ENCODE measurements around the gene C6orf136.
"Not testable (repeated sequence)": the region's sequence is repeated elsewhere in the genome, so short reads cannot be mapped to it uniquely, and the experiment has no call there.

C6orf136 gene

GRCh38 chr6:30657922-30658321 lies 11.0 kb downstream of the C6orf136 start:
- not testable (repeated sequence) for DNase-seq

GRCh38 chr6:30664994-30665767 lies 18.2 kb downstream of the C6orf136 start:
- no peak for DNase-seq

GRCh38 chr6:30666300-30666699 lies 19.4 kb downstream of the C6orf136 start:
- peak; percentile 44 to 63 for DNase-seq

DNA sequence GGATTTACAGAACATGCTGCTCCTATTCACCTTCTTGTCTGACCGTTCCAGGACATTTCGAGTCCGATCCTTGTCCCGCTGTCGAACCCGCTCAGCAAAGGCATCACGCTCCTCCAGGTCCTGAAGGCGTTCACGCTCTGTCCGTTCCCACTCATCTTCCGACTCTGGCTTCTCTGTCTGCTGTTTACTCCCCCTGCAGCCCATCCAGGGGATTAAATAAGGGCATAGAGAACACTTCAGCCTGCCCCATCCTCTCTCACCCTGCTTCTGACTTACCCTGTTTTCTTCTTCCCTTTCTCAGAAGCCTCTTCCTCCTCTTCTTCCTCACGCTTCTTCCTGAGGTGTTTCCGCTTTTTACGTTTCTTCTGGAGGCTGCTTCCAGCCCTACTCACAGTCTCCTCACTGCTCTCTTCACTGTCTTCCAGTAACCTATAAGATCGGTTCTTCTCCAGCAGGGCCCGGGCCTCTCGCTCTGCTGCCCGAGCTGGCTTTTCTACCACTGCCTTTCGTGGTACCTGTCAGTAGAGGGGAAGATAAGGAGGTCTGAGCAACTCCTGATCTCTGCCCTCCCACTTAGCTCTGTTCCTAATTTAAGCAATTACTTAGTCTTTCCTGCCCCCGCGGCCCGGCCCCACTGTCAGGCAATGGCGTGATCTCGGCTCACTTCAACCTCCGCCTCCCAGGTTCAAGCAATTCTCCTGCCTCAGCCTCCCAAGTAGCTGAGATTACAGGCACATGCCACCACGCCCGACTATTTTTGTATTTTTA lies 24.0 kb downstream of the C6orf136 start:
- no peak for DNase-seq

DNA sequence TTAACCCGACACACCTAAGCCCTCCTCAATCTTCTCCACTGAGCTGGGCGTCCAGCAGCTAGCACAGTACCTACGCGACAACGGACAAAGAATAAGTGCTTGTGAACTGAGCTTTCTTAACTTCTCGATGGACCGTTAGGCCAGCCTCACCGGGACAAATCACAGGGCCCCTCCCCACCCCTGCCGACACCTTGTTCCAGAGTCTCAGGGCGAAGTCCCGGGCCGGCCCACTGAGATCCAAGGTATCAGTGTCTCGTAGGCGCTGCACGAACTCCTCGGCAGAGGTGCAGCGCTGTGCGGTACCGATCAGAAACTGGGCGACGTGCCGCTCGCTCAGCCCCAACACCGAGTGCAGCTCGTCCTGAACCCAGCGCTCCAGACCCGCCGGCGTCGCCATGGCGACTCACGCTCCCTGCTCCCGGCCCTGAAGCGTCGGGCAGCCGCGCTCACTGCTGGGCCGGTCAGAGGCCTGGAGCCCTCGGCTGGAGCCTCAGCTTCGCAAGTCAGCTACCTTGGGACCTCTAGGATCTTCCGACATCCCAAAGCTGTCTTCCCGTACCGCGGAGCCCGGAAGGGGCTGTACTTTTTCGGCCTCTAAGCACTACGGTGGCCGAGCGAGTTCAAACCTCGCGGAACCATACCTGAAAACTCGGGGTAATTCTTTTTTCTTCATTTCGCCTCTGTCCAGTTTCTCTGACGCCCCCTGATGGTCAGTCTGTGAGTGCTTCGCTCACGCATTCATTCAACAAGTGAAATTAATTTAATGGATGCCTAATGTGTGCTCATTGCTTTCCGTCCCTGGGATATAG lies 25.7 kb downstream of the C6orf136 start, which contains the start of gene DHX16:
Gene DHX16, minus strand, starts transcription at position 562 of the 809 bp plus-strand sequence. Its CDS starts 165 bp downstream, at position 397.
- DNase-seq = peak; percentile 97

GRCh38 chr6:30676660-30677285 lies 29.8 kb downstream of the C6orf136 start:
- DNase-seq = no peak

- peak; percentile 83 to 86 for DNase-seq
Observed at GRCh38 chr6:30678964-30679726, 32.2 kb downstream of the C6orf136 start.

DNA sequence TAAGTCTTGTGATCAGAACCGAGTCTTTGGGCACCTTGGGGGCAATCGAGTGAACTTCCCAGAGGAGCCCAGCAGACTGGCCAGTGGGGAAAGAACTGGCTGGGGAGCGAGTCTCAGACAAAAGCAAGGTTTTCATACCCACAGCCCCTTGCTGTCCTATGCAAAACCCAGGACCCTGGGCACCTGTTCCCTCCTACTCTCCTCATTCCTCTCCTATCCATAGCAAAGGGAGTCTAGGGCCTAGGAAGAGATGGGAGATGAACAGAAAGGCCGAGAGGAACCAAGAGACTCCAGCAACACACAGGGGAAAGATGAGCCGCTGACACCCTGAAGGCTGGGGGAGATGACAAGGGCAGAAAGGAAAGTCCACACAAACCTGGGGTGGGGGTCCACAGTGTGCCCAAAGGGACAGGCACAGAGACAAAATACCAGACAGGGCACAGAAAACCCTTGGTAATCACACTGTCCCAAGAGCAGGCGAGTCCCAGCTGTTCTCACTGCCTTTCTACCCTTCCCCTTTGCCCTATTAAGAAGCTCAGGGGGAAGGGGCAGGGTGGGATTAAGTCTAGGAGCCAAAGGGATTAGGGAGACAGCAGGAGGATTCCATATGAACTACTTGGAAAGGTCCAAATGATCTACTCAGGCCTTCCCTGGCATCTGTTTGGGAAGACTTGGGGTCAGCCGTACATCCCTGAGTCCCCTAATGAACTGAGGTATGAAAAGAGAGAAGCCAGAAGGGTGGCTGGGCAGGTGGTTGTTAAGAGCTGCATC lies 33.0 kb downstream of the C6orf136 start:
- no peak for DNase-seq

- DNase-seq = no peak
Observed at GRCh38 chr6:30681766-30682142, 34.8 kb downstream of the C6orf136 start.

- DNase-seq = peak; percentile 80 to 88
Observed at GRCh38 chr6:30682143-30683117, 35.5 kb downstream of the C6orf136 start.

- DNase-seq = peak in 1 of 2 donors; percentile 12
Observed at GRCh38 chr6:30683183-30683979, 36.4 kb downstream of the C6orf136 start.

DNA sequence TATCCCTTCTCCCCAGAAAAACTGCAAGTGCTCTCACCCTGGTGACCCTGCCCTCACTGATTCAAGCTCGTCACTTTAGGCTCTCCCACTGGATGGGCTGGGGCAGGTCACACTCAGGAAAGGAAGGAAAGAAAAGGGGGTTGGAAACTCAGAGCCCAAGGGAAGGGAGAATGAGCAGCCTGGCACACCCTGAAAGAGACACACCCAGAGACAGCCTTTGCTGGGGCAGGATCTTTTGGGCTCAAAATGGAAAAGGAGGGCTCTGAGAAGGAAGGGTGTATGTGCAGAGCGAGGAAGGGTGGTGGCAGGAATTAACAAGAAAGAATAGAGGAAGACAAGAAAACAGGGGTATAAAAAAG lies 37.0 kb downstream of the C6orf136 start:
- no peak for DNase-seq

DNA sequence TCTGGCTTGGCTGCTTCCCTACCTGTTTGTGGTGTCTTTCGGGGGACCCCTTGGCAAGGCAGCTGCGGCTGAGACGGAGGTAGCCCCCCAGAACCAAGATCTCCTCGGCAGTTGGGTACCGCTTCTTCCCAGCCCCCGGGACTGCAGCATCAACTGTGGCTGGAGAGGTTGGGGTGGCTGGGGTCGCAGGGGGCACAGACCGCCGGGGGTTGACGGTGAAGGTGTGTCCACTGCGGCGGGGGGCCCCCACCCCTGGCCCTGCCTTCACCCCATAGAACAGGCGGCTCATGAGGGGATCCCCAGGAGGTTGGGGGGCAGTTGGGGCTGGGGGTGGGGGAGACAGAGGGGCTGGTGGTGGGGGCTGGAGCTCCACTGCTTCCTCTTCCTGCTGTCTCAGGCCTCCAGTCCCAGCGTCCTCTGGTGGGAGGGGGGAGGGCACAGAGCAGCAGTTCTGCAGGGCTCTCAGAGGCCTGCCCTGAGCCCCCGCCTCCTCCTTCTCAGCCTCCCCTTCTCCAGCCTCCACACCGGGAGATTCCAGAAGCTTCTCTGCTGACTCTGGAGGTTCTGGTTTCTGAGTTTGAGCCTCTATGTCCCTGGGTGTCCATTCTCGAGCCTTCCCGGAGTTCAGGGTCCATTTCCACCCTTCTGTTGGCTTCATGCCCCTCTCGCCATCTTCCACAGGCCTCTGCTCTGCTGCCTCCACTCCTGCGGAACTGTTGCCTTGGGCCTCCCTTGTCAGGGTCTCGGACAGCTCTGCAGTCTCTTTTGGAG lies 37.6 kb downstream of the C6orf136 start:
- peak; percentile 56 to 74 for DNase-seq

DNA sequence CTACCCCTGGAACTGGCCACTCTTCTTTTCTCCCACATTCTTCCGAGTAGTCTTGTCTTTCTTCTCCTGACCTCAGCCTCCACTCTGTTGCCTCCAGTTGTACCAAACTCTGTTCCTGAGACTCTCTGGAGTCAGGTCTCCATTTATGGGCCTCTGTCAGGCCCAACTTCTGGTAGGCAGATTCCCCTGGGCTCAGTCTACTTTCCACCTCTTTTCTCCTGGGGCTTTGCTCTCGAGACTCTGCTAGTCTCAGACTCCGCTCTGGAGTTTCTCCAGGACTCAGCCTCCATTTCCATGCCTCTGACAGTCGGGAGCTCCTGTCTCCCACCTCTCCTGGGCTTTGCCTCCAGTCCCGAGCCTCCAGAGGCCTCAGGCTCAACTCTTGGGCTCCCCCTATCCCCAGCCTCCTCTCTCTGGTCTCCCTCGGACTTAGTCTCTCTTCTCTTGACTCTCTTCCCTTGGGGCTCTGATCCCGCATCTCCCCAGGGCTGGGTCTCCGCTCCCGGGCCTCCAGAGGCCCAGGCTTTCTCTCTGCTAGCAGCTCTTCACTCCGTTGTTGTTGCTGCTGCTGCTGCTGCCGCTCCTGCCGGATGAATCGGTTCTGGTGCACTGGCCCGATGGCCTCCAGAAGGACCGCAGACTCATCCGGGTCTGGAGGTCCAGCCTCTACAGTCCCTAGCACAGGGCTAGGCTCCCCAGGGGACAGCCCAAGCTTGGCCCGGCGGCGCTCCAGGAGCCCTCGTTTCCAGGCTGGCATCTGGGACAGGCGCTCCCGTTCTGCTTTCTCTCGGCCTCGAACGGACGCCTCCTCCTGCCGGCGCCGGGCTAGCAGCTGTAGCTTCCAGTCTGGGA lies 38.5 kb downstream of the C6orf136 start:
- peak in 1 of 2 donors; percentile 30 for DNase-seq

DNA sequence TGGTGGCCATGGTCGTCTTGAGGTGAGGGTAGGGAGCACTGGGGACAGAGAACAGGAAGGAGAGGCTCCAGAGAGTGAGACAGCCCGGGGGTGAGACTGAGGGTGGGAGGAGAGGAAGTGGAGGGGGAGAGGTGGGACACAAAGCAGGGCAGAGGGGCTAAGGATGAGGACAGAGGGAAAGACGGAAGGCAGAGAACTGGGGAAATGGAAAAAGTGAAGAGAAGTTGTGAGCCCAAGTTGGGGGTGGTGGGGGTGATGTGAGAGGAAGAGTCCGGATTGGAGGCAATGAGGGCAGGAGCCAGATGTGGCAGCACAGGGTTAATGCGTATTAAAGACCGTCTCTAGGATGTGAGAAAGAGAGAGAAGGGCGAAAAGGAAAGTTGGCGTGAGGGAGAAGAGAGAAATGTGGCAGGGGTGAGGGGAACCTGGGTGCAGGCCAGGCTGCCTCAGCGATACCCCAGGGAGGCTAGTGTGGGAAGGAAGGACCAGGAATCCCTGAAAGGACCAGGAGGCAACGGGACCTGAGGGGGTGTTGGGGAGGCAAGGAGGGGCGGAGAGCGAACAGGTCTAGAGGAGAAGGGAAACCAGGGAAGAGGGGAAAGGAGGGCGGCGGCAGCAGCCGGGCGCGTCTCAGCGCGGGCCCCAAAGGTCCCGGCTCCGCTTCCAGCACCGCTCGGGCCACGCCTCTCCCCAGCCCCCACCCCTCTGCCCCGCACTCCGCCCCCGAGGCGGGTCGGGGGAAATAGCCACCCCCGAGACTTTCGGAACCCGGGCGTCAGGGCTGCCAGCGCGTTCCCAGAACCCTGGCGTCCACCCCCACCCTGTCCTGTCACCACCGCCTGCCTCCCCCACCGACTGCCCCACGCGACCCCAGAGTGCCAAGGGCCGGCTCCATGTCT lies 39.3 kb downstream of the C6orf136 start, which contains the start of gene PPP1R18:
Gene PPP1R18, minus strand, starts transcription at position 637 of the 899 bp plus-strand sequence. Its CDS starts 627 bp downstream, at position 10.
- peak; percentile 66 to 72 for DNase-seq

Data from inflammatory macrophage (primary cell).